IMR-90 (cell line): ENCODE measurements around the gene IL1RAP. TPM values are rescaled to one million over a fixed set of nuclear protein-coding genes. Genes with fewer than 3 reads are reported as not detected.

ENCODE experiments used
- ATAC-seq: fragments of 200-7000 bp; cut with Tn5 transposase; 2 replicates; pipeline ENCODE4 v1.9.1; 2020; ENCODE audit warnings: low read depth, mild to moderate bottlenecking, moderate library complexity
- BruUV-seq: library from RNA; stranded (reverse); fragments of 400-500 nt; replicated peaks from 2 replicates; lab custom pipeline; 2021; lab: Mats Ljungman, UMichigan
- CTCF ChIA-PET: fragments of 300-600 bp; formaldehyde crosslinking; extraction: SDS; loops from one replicate; lab custom pipeline; 2021; ENCODE audit warnings: antibody characterized with exemption; lab: Yijun Ruan, JAX
- POLR2A ChIA-PET: fragments of 300-600 bp; sonication (Branson Sonifier 250); formaldehyde crosslinking; loops from one replicate; lab custom pipeline; 2022; ENCODE audit warnings: antibody characterized with exemption; ENCODE audit not compliant: unreplicated experiment; lab: Charles Lee
- DNase-seq: peaks from one replicate; pipeline ENCODE4 v3.0.0; 2013
- H2AFZ ChIP-seq: replicated peaks from 2 replicates; pipeline ENCODE3; 2013; ENCODE audit warnings: low read length, mild to moderate bottlenecking; ENCODE audit not compliant: poor library complexity
- H2AK5ac ChIP-seq: 2 replicates; pipeline ENCODE4 v1.6.1; 2013; ENCODE audit warnings: low read depth, low read length, inconsistent platforms
- H2AK9ac ChIP-seq: replicated peaks from 2 replicates; pipeline ENCODE3; 2013; ENCODE audit warnings: mild to moderate bottlenecking, low read depth, low read length, moderate library complexity; ENCODE audit not compliant: poor library complexity
- H2BK120ac ChIP-seq: 2 replicates; pipeline ENCODE4 v1.6.1; 2013; ENCODE audit warnings: low read depth, low read length, inconsistent platforms
- H2BK15ac ChIP-seq: 3 replicates; pipeline ENCODE4 v1.6.1; 2013; ENCODE audit warnings: low read depth, low read length, inconsistent platforms
- H2BK20ac ChIP-seq: 2 replicates; pipeline ENCODE4 v1.6.1; 2013; ENCODE audit warnings: low read depth, mild to moderate bottlenecking, inconsistent platforms, low read length, moderate library complexity
- H2BK5ac ChIP-seq: 2 replicates; pipeline ENCODE4 v1.6.1; 2013; ENCODE audit warnings: mild to moderate bottlenecking, low read depth, low read length, inconsistent platforms; ENCODE audit not compliant: poor library complexity, severe bottlenecking
- H3K14ac ChIP-seq: replicated peaks from 2 replicates; pipeline ENCODE4 v1.6.1; 2013; ENCODE audit warnings: low read depth, low read length, inconsistent platforms
- H3K18ac ChIP-seq: 2 replicates; pipeline ENCODE4 v1.6.1; 2013; ENCODE audit warnings: low read depth, low read length, control low read depth
- H3K23ac ChIP-seq: 2 replicates; pipeline ENCODE4 v1.6.1; 2013; ENCODE audit warnings: low read depth, low read length, inconsistent platforms
- H3K27ac ChIP-seq: 2 replicates; pipeline ENCODE4 v1.5.1; 2013; ENCODE audit warnings: mild to moderate bottlenecking, control low read depth, low read length; ENCODE audit not compliant: insufficient read depth
- H3K27me3 ChIP-seq: 2 replicates; pipeline ENCODE4 v1.6.1; 2013; ENCODE audit warnings: low read length; ENCODE audit not compliant: control insufficient read depth, insufficient read depth
- H3K36me3 ChIP-seq: 2 replicates; pipeline ENCODE4 v1.6.1; 2013; ENCODE audit warnings: low read length, mixed read lengths; ENCODE audit not compliant: control insufficient read depth, insufficient read depth
- H3K4ac ChIP-seq: 2 replicates; pipeline ENCODE4 v1.6.1; 2013; ENCODE audit warnings: low read depth, low read length, inconsistent platforms
- H3K4me1 ChIP-seq: 2 replicates; pipeline ENCODE4 v1.6.1; 2013; ENCODE audit warnings: low read length, mixed read lengths; ENCODE audit not compliant: control insufficient read depth, insufficient read depth
- H3K4me2 ChIP-seq: 2 replicates; pipeline ENCODE4 v1.6.1; 2013; ENCODE audit warnings: low read depth, mild to moderate bottlenecking, control low read depth, low read length, moderate library complexity
- H3K4me3 ChIP-seq: 2 replicates; pipeline ENCODE4 v1.5.1; 2013; ENCODE audit warnings: low read depth, mild to moderate bottlenecking, control low read depth, low read length, moderate library complexity; ENCODE audit not compliant: insufficient read depth
- H3K56ac ChIP-seq: 2 replicates; pipeline ENCODE4 v1.6.1; 2013; ENCODE audit warnings: low read length, inconsistent platforms; ENCODE audit not compliant: insufficient read depth; ENCODE audit errors: extremely low read depth
- H3K79me1 ChIP-seq, 2 experiments: 2 replicates each; pipeline ENCODE4 v1.6.1; 2013; ENCODE audit warnings: low read length in 2 of 2, inconsistent platforms in 1 of 2, low read depth in 1 of 2
- H3K9ac ChIP-seq: 2 replicates; pipeline ENCODE4 v1.6.1; 2013; ENCODE audit warnings: low read depth, low read length, control low read depth
- H3K9me1 ChIP-seq: 2 replicates; pipeline ENCODE4 v1.6.1; 2013; ENCODE audit warnings: low read length, inconsistent platforms; ENCODE audit not compliant: insufficient read depth
- H3K9me3 ChIP-seq: 2 replicates; pipeline ENCODE4 v1.6.1; 2013; ENCODE audit warnings: low read length; ENCODE audit not compliant: control insufficient read depth, insufficient read depth
- H4K20me1 ChIP-seq: 2 replicates; pipeline ENCODE4 v1.6.1; 2013; ENCODE audit warnings: low read length, inconsistent platforms; ENCODE audit not compliant: insufficient read depth
- H4K5ac ChIP-seq: 2 replicates; pipeline ENCODE4 v1.6.1; 2013; ENCODE audit warnings: mild to moderate bottlenecking, low read depth, low read length, control low read depth
- H4K8ac ChIP-seq, 2 experiments: 2 replicates each; pipeline ENCODE4 v1.6.1; 2013; ENCODE audit warnings: low read depth in 2 of 2, low read length in 2 of 2, control low read depth in 1 of 2, inconsistent platforms in 1 of 2
- H4K91ac ChIP-seq: 2 replicates; pipeline ENCODE4 v1.6.1; 2013; ENCODE audit warnings: low read depth, low read length, inconsistent platforms; ENCODE audit not compliant: insufficient read depth
- BHLHE40 ChIP-seq: fragments of 150-350 bp; IDR thresholded peaks from 2 replicates; pipeline ENCODE4 v1.6.1; 2016; ENCODE audit warnings: mild to moderate bottlenecking, low read depth, low read length
- CEBPB ChIP-seq: IDR thresholded peaks from 2 replicates; pipeline ENCODE4 v1.6.1; 2012; ENCODE audit warnings: low read depth, low read length, improper control_type of control experiment
- MAFK ChIP-seq: IDR thresholded peaks from 2 replicates; pipeline ENCODE4 v1.6.1; 2012; ENCODE audit warnings: low read depth, low read length, improper control_type of control experiment
- MXI1 ChIP-seq: IDR thresholded peaks from 2 replicates; pipeline ENCODE4 v1.6.1; 2012; ENCODE audit warnings: low read depth, mild to moderate bottlenecking, low read length, moderate library complexity, borderline replicate concordance
- POLR2A ChIP-seq: IDR thresholded peaks from 2 replicates; pipeline ENCODE4 v1.6.1; 2012; ENCODE audit warnings: mild to moderate bottlenecking, low read depth, low read length
- RCOR1 ChIP-seq: IDR thresholded peaks from 2 replicates; pipeline ENCODE4 v1.6.1; 2012; ENCODE audit warnings: mild to moderate bottlenecking, low read length, improper control_type of control experiment; ENCODE audit not compliant: insufficient replicate concordance
- USF2 ChIP-seq: fragments of 150-350 bp; IDR thresholded peaks from 2 replicates; pipeline ENCODE4 v1.6.1; 2017; ENCODE audit warnings: mild to moderate bottlenecking, antibody characterized with exemption, low read length, low read depth
- WGBS, 2 experiments: methylation state at CpG; one replicate each; pipeline versions ENCODE4 v1.1.5 to v1.1.7; 2013; ENCODE audit warnings: missing lambda C conversion rate in 2 of 2; ENCODE audit not compliant: insufficient read length in 1 of 2; ENCODE audit errors: extremely low coverage in 2 of 2; 5-methylcytosine and 5-hydroxymethylcytosine counted together
- dilution Hi-C: fragments of 300-500 bp; cut with HindIII; formaldehyde crosslinking; loops from one replicate; pipeline ENCODE4 v1.14.3; 2018; ENCODE audit warnings: low sequenced_read_pairs; ENCODE audit not compliant: unreplicated experiment
- in situ Hi-C: fragments of 300-500 bp; cut with MboI; formaldehyde crosslinking; loops from 3 replicates; pipeline ENCODE4 v1.14.3; 2019; ENCODE audit warnings: low sequenced_read_pairs, inconsistent platforms, mixed read lengths
- intact Hi-C: fragments of 100-400 bp; cut with micrococcal nuclease; formaldehyde crosslinking; loops from 2 replicates; pipeline ENCODE4 v1.10.0; 2022
- polyA plus RNA-seq, 3 experiments: library from polyadenylated mRNA; depleted of rRNA; stranded (reverse); fragments of >200 nt; gene quantifications; 2 replicates each; pipeline ENCODE4 v1.2.3, GENCODE V29; 2012; ENCODE audit warnings: low replicate concordance in 1 of 3
- total RNA-seq: library from RNA; depleted of rRNA; stranded (reverse); fragments of >200 nt; gene quantifications from 2 replicates; pipeline ENCODE4 v1.2.3, GENCODE V29; 2012

IL1RAP gene
- total and polyA plus RNA-seq, 2 of the 4 experiments (the other 2 are of a cell fraction) = 8.3 to 11.3 TPM

- Histone ChIP-seq H3K27me3 (no peaks in the 10 kb centered on the region), H2AK9ac (no peak overlapping the region), H3K36me3 (no peaks in the 10 kb centered on the region), H2AFZ (no peak overlapping the region), H3K27ac (no peak overlapping the region), H3K4me1 (peaks cover 7% of the 10 kb centered on the region), H2BK15ac (no peak overlapping the region), H4K8ac (no peak overlapping the region), H3K23ac (no peak overlapping the region), H4K5ac (no peak overlapping the region), H2AK5ac (no peak overlapping the region), H3K56ac (no peak overlapping the region), H2BK120ac (no peak overlapping the region), H2BK20ac (no peak overlapping the region), H4K20me1 (no peaks in the 10 kb centered on the region), H3K4ac (no peak overlapping the region), H3K4me2 (no peak overlapping the region), H2BK5ac (no peak overlapping the region), H3K14ac (no peak overlapping the region), H3K4me3 (no peak overlapping the region), H3K79me1 (no peaks in the 10 kb centered on the region; a peak in 1 of 4 replicates), H4K91ac (no peak overlapping the region), H3K18ac (no peak overlapping the region), H3K9me3 (no peaks in the 10 kb centered on the region), H3K9me1 (no peaks in the 10 kb centered on the region), H3K9ac (no peak overlapping the region)
- ATAC-seq (no peak), DNase-seq (no peak)
- ChIA-PET CTCF (interaction anchor here (0.6 kb wide), 1 partner anchor 539 kb away, joined by 9 read pairs; no protein-coding TSS in a partner anchor), POLR2A (no interaction called here)
- intact Hi-C loops (no loop called here), in situ Hi-C loops (no loop called here), dilution Hi-C loops (no loop called here)
- WGBS, 2 experiments = no CpG with 5 or more reads among the region's 4 CpGs
- TF ChIP-seq CEBPB (no peak), MXI1 (no peak), MAFK (no peak), USF2 (no peak), POLR2A (no peak), RCOR1 (no peak), BHLHE40 (no peak)
- BruUV-seq = no TSS peak
Measured at GRCh38 chr3:190577225-190577624, 63.3 kb downstream of the IL1RAP start.
